ENCODE measurements around the gene TCF7. TPM values are rescaled to one million over a fixed set of nuclear protein-coding genes. Genes with fewer than 3 reads are reported as not detected.

The TCF7 gene
- total RNA-seq, 5 donors from 2014 or later (not counting 1 experiment from before 2014, with no cell fraction given), result 503 to 749 (median 693) TPM

DNA sequence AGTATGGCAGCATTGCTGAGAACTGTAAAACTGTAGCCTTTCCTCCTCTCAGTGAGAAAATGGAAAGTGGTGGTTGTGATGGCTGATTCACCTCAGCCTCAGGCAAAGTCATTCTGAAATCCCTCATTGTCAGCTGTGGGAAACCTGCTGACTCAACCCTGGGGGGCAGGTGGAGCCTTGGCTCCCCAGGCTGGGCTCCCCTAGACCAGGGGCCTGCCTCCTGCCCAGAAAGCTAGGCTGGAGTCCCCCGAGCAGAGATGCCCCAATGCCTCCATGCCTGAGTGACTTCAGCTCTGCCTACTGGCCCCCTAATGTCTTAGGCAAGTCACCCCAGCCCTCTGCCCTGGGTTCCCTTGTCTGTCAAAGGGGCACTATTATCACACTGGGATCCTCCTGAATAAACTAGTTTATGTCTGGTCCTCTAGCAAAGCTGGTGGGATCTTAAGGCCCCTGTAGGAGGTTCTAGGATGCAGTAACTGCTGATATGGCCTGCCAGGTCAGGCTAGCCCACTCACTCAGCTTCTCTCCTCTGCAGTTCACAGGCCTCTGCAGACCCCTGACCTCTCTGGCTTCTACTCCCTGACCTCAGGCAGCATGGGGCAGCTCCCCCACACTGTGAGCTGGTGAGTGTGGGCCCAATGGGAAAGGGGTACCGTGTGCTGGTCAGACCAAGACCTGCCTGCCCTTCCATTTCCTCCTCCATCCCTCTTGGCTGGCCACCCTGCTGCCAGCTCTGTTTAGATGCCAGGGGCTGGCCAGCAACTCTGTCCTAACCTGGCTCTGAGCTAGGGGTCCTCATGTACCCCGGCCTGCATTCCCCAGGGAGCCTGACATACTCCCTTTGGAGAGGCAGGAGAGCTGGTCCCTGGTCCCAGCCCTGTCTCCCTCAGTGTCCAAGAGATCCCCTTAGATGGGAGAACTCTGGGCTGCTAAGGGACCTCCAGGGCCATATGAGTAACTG is 24.2 kb downstream of the TCF7 start:
- H3K4me3 ChIP-seq (ENCODE audit: control insufficient read depth in 1 of 2, extremely low read depth in 1 of 2, low read length in 1 of 2), result no peak overlapping the region
- ChIA-PET POLR2A (interaction anchor here (0.5 to 1.5 kb wide), 7 partner anchors 9 to 241 kb away, joined by 3 to 9 read pairs (median 4); no protein-coding TSS in a partner anchor), CTCF (interaction anchor here (0.6 to 4.3 kb wide), 12 partner anchors 11 to 112 kb away, joined by 3 to 36 read pairs (median 4); no protein-coding TSS in a partner anchor)
- H3K9me3 ChIP-seq, result no peaks in the 10 kb centered on the region
- Mint-ChIP-seq H3K36me3 (peaks cover 54% of the 10 kb centered on the region), H3K9me3 (no peaks in the 10 kb centered on the region), H3K4me1 (peaks cover 87 to 88% (median 87%) of the 10 kb centered on the region in 3 donors), H3K27me3 (no peaks in the 10 kb centered on the region), H3K27ac (peak overlapping the region; percentile 92 to 97), H3K4me3 (peak overlapping the region in 1 of 3 donors; percentile 88)
- H3K4me1 ChIP-seq (ENCODE audit: control insufficient read depth in 1 of 2, extremely low read depth in 1 of 2, insufficient read depth in 2 of 2, low read length in 2 of 2), result peaks cover 46 to 86% of the 10 kb centered on the region in 2 experiments
- DNase-seq, result peak in 8 of 35 experiments; percentile 0 to 38 (median 6)
- no peaks in the 10 kb centered on the region for H3K27me3 ChIP-seq (replicated peaks in 1 of 2; ENCODE audit: control insufficient read depth in 2 of 2, extremely low read depth in 1 of 2, insufficient read depth in 2 of 2, low read length in 1 of 2)
- WGBS (ENCODE audit: insufficient coverage), result 75% methylated on average over 2 of the region's 3 CpGs
- peaks cover 31 to 97% of the 10 kb centered on the region in 2 donors for H3K36me3 ChIP-seq (ENCODE audit: control insufficient read depth in 2 of 2, extremely low read depth in 1 of 2, insufficient read depth in 1 of 2, low read length in 1 of 2)
- no peak for ATAC-seq (replicated peaks in 1 of 4)
- peak overlapping the region; percentile 95 for H3K27ac ChIP-seq (ENCODE audit: low read length)

DNA sequence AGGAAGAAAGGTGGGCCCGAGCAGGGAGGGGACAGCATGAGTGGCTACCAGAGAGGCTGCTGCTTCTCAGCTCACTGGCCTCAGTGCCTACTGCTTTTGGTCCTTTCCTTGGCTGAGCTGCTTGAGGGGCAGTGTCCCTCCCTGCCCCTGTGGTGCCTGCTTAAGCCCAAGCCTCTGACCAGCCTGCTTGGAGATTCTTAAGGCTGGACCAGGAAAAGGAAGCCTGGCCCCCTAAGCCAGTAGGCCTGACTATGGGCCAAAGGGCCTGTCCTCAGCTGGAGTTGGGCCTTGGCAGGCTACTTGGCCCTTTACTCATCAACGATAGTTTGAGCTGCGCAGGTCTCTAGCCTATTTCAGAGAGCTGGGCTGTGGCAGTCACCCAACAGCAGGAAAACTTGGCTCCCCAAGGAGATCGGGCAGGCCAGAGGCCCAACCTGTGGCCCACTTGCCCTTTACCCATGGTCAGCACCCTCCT is 24.9 kb downstream of the TCF7 start:
- CTCF ChIA-PET, result interaction anchor here (0.6 to 4.3 kb wide), 11 partner anchors 12 to 113 kb away, joined by 3 to 36 read pairs (median 5); no protein-coding TSS in a partner anchor
- Mint-ChIP-seq H3K36me3 (peaks cover 60% of the 10 kb centered on the region), H3K27me3 (no peaks in the 10 kb centered on the region), H3K4me1 (peaks cover 79 to 85% (median 80%) of the 10 kb centered on the region in 3 donors), H3K4me3 (peak overlapping the region in 1 of 3 donors; percentile 55), H3K9me3 (no peaks in the 10 kb centered on the region), H3K27ac (peak overlapping the region; percentile 92 to 97)
- Histone ChIP-seq H3K27ac (ENCODE audit: low read length) (peak overlapping the region; percentile 95), H3K27me3 (replicated peaks in 1 of 2; ENCODE audit: control insufficient read depth in 2 of 2, extremely low read depth in 1 of 2, insufficient read depth in 2 of 2, low read length in 1 of 2) (no peaks in the 10 kb centered on the region), H3K9me3 (no peaks in the 10 kb centered on the region), H3K36me3 (ENCODE audit: control insufficient read depth in 2 of 2, extremely low read depth in 1 of 2, insufficient read depth in 1 of 2, low read length in 1 of 2) (peaks cover 35 to 97% of the 10 kb centered on the region in 2 donors), H3K4me3 (ENCODE audit: control insufficient read depth in 1 of 2, extremely low read depth in 1 of 2, low read length in 1 of 2) (no peak overlapping the region), H3K4me1 (ENCODE audit: control insufficient read depth in 1 of 2, extremely low read depth in 1 of 2, insufficient read depth in 2 of 2, low read length in 2 of 2) (peaks cover 39 to 85% of the 10 kb centered on the region in 2 experiments)
- peak in 2 of 35 experiments; percentile 0 to 23 for DNase-seq
- POLR2A ChIA-PET, result interaction anchor here (0.5 to 1.7 kb wide), 6 partner anchors 10 to 115 kb away, joined by 3 to 6 read pairs (median 4); no protein-coding TSS in a partner anchor
- ATAC-seq (replicated peaks in 1 of 4), result no peak
- WGBS (ENCODE audit: insufficient coverage), result 80% methylated on average over 3 of the region's 4 CpGs

DNA sequence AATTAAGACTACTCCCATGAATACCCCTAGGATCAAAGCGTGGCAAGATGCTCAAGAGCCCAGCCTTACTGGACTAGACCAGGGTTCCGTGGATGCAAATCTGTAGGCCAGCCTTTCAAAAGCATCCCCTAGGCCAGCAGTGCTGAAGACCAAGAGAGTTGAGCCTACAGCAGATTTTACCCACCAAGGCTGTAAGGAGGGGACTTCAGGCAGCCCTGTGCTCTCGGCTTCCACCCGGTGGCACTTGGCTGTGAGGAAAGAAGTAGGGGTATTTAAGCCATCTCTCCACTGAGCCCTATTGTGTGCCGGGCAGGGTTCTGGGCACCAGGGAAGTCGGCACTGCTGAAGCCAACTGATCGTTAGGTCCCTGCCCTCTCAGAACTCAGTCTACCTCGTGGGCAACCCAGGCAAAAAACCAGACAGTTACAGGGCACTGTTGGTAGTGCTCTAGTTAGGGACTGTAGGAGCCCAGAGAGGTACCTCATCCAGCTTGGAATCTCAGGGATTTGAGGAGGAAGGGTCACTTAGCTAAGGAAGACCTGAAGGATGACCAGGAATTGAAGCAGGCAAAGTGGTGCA is 25.5 kb downstream of the TCF7 start:
- POLR2A ChIA-PET, result interaction anchor here (1.2 to 1.8 kb wide), 5 partner anchors 11 to 21 kb away, joined by 3 to 6 read pairs (median 4); no protein-coding TSS in a partner anchor
- Mint-ChIP-seq H3K27me3 (no peaks in the 10 kb centered on the region), H3K36me3 (peaks cover 61% of the 10 kb centered on the region), H3K27ac (peak overlapping the region; percentile 92 to 97), H3K9me3 (no peaks in the 10 kb centered on the region), H3K4me3 (peak overlapping the region in 1 of 3 donors; percentile 55), H3K4me1 (peaks cover 77 to 85% (median 79%) of the 10 kb centered on the region in 3 donors)
- H3K4me3 ChIP-seq (ENCODE audit: control insufficient read depth in 1 of 2, extremely low read depth in 1 of 2, low read length in 1 of 2), result no peak overlapping the region
- no peaks in the 10 kb centered on the region for H3K27me3 ChIP-seq (replicated peaks in 1 of 2; ENCODE audit: control insufficient read depth in 2 of 2, extremely low read depth in 1 of 2, insufficient read depth in 2 of 2, low read length in 1 of 2)
- ATAC-seq (replicated peaks in 1 of 4) (no peak), DNase-seq (peak in 5 of 35 experiments; percentile 0 to 18 (median 2))
- H3K4me1 ChIP-seq (ENCODE audit: control insufficient read depth in 1 of 2, extremely low read depth in 1 of 2, insufficient read depth in 2 of 2, low read length in 2 of 2), result peaks cover 34 to 79% of the 10 kb centered on the region in 2 experiments
- 100% methylated on average over 2 of the region's 8 CpGs for WGBS (ENCODE audit: insufficient coverage)
- CTCF ChIA-PET, result interaction anchor here (0.6 to 4.3 kb wide), 15 partner anchors 8 to 140 kb away, joined by 3 to 36 read pairs (median 5); partner anchors contain the start of gene TCF7 (in 1 of the 2)
- no peaks in the 10 kb centered on the region for H3K9me3 ChIP-seq
- peaks cover 40 to 97% of the 10 kb centered on the region in 2 donors for H3K36me3 ChIP-seq (ENCODE audit: control insufficient read depth in 2 of 2, extremely low read depth in 1 of 2, insufficient read depth in 1 of 2, low read length in 1 of 2)
- H3K27ac ChIP-seq (ENCODE audit: low read length), result peak overlapping the region; percentile 95

DNA sequence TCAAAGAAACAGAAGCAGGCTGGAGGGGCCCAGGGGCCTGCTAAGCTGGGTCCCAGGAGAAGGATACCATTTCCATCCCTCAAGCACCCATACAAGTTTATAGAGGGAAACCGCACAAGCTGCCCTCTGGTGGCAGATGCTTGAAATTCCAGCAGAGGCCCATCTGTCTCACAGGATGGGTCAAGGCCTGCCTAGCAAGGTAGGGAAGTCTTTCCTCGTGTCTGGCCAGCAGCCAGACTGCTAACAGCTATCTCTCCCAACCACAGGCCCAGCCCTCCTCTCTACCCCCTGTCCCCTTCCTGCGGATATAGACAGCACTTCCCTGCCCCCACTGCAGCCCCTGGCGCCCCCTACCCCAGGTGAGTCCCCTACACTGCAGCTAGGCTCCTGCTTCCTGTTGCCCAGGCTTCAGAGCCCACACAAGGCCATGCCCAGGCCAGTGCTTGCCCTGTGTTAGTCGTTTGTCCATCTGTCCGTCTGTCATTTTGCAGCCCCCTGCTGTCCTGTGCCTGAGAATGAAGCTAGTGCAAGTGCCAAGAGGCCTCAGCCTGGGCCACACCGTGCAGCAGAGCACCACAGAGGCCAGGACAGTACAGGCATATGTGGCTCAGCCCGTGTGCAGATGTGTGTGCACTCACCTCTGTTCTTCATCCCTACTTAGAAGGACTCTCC is 26.2 kb downstream of the TCF7 start:
- Mint-ChIP-seq H3K4me3 (peak overlapping the region in 1 of 3 donors; percentile 23), H3K27me3 (no peaks in the 10 kb centered on the region), H3K4me1 (peaks cover 71 to 83% (median 74%) of the 10 kb centered on the region in 3 donors), H3K36me3 (peaks cover 57% of the 10 kb centered on the region), H3K27ac (peak overlapping the region; percentile 92 to 97), H3K9me3 (no peaks in the 10 kb centered on the region)
- ChIA-PET POLR2A (interaction anchor here (0.6 to 1.8 kb wide), 4 partner anchors 12 to 162 kb away, joined by 3 to 6 read pairs (median 4); no protein-coding TSS in a partner anchor), CTCF (interaction anchor here (0.6 to 4.3 kb wide), 17 partner anchors 8 to 139 kb away, joined by 3 to 36 read pairs (median 4); partner anchors contain the start of gene TCF7 (in 1 of the 2))
- H3K4me1 ChIP-seq (ENCODE audit: control insufficient read depth in 1 of 2, extremely low read depth in 1 of 2, insufficient read depth in 2 of 2, low read length in 2 of 2), result peaks cover 28 to 76% of the 10 kb centered on the region in 2 experiments
- 33% methylated on average over 6 of the region's 8 CpGs for WGBS (ENCODE audit: insufficient coverage)
- no peak overlapping the region for H3K4me3 ChIP-seq (ENCODE audit: control insufficient read depth in 1 of 2, extremely low read depth in 1 of 2, low read length in 1 of 2)
- H3K27me3 ChIP-seq (replicated peaks in 1 of 2; ENCODE audit: control insufficient read depth in 2 of 2, extremely low read depth in 1 of 2, insufficient read depth in 2 of 2, low read length in 1 of 2), result no peaks in the 10 kb centered on the region
- ATAC-seq (replicated peaks in 1 of 4) (peak; percentile 31 to 43 (median 37)), DNase-seq (peak in 29 of 35 experiments; percentile 36 to 80 (median 53))
- H3K27ac ChIP-seq (ENCODE audit: low read length), result peak overlapping the region; percentile 95
- peaks cover 43 to 97% of the 10 kb centered on the region in 2 donors for H3K36me3 ChIP-seq (ENCODE audit: control insufficient read depth in 2 of 2, extremely low read depth in 1 of 2, insufficient read depth in 1 of 2, low read length in 1 of 2)
- H3K9me3 ChIP-seq, result no peaks in the 10 kb centered on the region

DNA sequence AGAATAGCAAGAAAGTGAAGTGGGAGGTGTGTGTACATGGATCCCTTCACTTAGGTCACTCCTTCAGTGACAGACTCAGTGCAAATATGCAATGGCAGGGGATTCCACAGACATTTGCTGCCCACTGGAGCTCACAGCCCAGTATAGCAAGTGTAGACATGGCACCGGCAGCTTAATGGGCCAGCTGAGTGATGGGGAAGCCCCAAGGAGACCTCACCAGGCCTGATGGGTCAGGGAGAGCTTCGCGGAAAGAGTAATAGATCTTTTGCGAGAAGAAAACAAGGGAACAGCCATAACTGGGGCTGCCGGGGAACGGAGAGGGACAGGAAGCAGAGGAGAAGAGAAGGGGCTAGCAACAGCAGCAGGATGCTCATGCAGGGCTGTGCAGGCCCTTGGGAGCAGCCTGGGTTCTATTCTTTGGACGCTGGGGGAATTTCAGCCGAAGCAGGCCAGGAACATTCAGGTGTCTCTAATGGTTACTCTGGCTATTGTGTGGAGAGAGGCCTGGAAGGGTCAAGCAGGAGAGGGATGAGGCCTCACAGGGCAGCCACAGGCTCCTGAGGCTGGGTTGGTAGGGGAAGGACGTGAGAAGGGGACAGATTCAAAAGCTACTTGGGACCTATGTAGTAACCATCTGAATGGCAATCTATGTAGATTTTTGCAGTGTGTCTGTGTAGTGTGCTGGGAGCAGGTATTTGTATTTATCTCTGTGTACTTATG is 27.0 kb downstream of the TCF7 start:
- ChIA-PET POLR2A (interaction anchor here in 1 of 2 donors (0.5 to 1.8 kb wide), 3 partner anchors 12 to 163 kb away, joined by 3 to 10 read pairs (median 5); no protein-coding TSS in a partner anchor), CTCF (interaction anchor here (0.5 to 4.3 kb wide), 15 partner anchors 9 to 115 kb away, joined by 3 to 36 read pairs (median 4); no protein-coding TSS in a partner anchor)
- no peaks in the 10 kb centered on the region for H3K9me3 ChIP-seq
- ATAC-seq (replicated peaks in 1 of 4), result no peak
- H3K27ac Mint-ChIP-seq, result peak overlapping the region; percentile 92 to 97
- peaks cover 19 to 74% of the 10 kb centered on the region in 2 experiments for H3K4me1 ChIP-seq (ENCODE audit: control insufficient read depth in 1 of 2, extremely low read depth in 1 of 2, insufficient read depth in 2 of 2, low read length in 2 of 2)
- H3K27me3 Mint-ChIP-seq, result no peaks in the 10 kb centered on the region
- H3K36me3 Mint-ChIP-seq, result peaks cover 59% of the 10 kb centered on the region
- peaks cover 43 to 97% of the 10 kb centered on the region in 2 donors for H3K36me3 ChIP-seq (ENCODE audit: control insufficient read depth in 2 of 2, extremely low read depth in 1 of 2, insufficient read depth in 1 of 2, low read length in 1 of 2)
- peaks cover 66 to 82% (median 72%) of the 10 kb centered on the region in 3 donors for H3K4me1 Mint-ChIP-seq
- DNase-seq, result peak in 7 of 35 experiments; percentile 0 to 40 (median 19)
- 75% methylated on average over 9 of the region's 9 CpGs for WGBS (ENCODE audit: insufficient coverage)
- no peaks in the 10 kb centered on the region for H3K27me3 ChIP-seq (replicated peaks in 1 of 2; ENCODE audit: control insufficient read depth in 2 of 2, extremely low read depth in 1 of 2, insufficient read depth in 2 of 2, low read length in 1 of 2)
- peak overlapping the region in 1 of 3 donors; percentile 23 for H3K4me3 Mint-ChIP-seq
- peak overlapping the region; percentile 95 for H3K27ac ChIP-seq (ENCODE audit: low read length)
- H3K4me3 ChIP-seq (ENCODE audit: control insufficient read depth in 1 of 2, extremely low read depth in 1 of 2, low read length in 1 of 2), result no peak overlapping the region
- no peaks in the 10 kb centered on the region for H3K9me3 Mint-ChIP-seq
